ENCODE results near the gene ATP7B.
A peak's percentile ranks its signal among the peaks of the same experiment; 100 is the strongest.
"Not testable (repeated sequence)": the region's sequence is repeated elsewhere in the genome, so short reads cannot be mapped to it uniquely, and the experiment has no call there.

The ATP7B gene

DNA sequence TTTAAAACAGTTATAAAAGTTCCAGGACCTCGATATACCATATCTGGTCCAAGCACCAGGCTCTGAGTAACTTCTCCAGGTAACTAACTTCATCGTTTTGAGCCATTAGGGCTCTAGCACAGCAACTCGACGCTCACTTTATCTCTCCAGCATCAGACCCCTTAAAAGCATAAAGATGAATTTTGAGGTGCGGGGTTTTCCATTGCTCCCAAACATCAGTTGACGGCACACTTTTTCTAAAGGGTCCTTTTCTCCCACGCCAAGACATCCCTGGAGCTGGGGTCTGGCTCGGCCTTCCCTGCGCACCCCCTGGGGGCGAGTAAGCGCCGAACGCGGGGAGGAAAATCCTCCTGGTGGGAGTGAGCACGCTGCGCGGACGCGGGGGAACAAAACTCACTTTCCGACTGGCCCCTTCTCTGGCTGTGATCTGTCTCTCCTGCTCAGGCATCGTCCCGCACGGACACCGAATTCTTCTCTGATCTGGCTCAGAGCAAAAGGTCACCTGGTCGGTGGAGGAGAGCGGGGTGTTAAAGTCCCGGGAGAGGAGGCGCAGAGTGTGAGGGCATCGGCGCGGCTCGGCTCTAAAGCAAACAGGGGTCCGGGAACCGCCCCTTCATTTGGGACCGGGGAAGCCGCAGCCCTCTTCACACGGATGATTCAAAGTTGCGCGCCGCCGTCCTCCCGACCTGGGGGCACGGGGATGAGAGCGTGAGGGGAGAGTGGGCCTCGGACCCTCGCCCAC, at the start of gene ATP7B:
Gene ATP7B, minus strand, starts transcription at position 561 of the 742 bp plus-strand sequence. Its CDS starts 113 bp downstream, at position 448.
- Histone ChIP-seq H3K4me1 (ENCODE audit: control insufficient read depth, insufficient read depth, low read length) (0 out of 2 replicates have a peak, but pooled peaks cover 2% of the 10 kb centered on the region), H3K4me3 (ENCODE audit: low read length) (peak within 1 kb of the TSS; percentile 99), H3K27ac (ENCODE audit: low read length) (no peak within 1 kb of the TSS), H3K36me3 (ENCODE audit: control insufficient read depth, insufficient read depth, low read length) (no peaks in the 10 kb centered on the region), H3K9me3 (ENCODE audit: control insufficient read depth, insufficient read depth, low read length) (no peaks in the 10 kb centered on the region), H3K27me3 (ENCODE audit: control insufficient read depth, insufficient read depth, low read length) (peaks cover 7% of the 10 kb centered on the region)
- DNase-seq (ENCODE audit: low read depth, low spot score) = no peak
- no CpG with 5 or more reads among the region's 46 CpGs for WGBS (ENCODE audit: insufficient coverage, insufficient read length)

DNA sequence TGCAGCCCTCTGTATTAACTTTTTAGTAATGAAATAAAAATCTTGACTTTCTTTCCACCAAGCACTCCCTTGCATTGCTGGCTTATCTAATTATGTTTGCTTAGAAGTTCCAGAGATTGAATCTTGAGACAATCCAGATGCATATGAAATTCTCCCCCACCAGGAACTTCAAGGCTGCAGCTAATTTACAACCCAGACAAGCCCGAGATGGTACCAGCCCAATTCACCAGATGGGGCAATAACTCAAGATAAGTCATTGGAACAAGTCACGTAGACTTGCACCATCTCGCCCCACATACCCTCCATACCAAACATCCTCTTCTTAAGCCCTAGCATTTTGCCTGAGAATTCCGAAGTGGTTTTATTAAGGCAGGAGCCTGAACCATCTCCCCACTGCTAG, 42.2 kb upstream of the ATP7B start:
- H3K9me3 ChIP-seq (ENCODE audit: control insufficient read depth, insufficient read depth, low read length) = no peaks in the 10 kb centered on the region
- H3K4me1 ChIP-seq (ENCODE audit: control insufficient read depth, insufficient read depth, low read length) = no peaks in the 10 kb centered on the region
- H3K36me3 ChIP-seq (ENCODE audit: control insufficient read depth, insufficient read depth, low read length) = no peaks in the 10 kb centered on the region
- no peaks in the 10 kb centered on the region for H3K27me3 ChIP-seq (ENCODE audit: control insufficient read depth, insufficient read depth, low read length)
- no peak overlapping the region for H3K27ac ChIP-seq (ENCODE audit: low read length)
- DNase-seq (ENCODE audit: low read depth, low spot score) = no peak
- no CpG with 5 or more reads among the region's 4 CpGs for WGBS (ENCODE audit: insufficient coverage, insufficient read length)
- H3K4me3 ChIP-seq (ENCODE audit: low read length) = no peak overlapping the region

DNA sequence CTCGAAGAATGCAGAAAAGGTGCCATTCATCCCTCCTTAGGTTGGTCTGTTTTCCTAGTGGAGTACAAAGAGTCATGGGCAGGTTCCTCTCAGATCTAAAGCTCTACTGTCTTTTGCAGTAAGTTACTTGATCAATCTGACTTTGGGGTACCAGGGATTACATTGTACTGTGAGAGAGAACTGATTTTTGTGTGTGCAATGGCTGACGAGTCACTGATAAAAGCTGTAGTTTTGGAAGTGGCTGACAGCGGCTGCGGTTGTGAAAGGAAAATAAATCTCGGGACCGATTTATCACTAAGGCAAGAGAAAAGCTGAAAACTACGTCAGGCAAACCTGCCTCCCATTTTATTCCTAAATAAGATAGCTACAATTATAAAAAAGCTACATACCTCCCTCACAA, 40.1 kb upstream of the ATP7B start:
- Histone ChIP-seq H3K9me3 (ENCODE audit: control insufficient read depth, insufficient read depth, low read length) (no peaks in the 10 kb centered on the region), H3K27me3 (ENCODE audit: control insufficient read depth, insufficient read depth, low read length) (no peaks in the 10 kb centered on the region), H3K36me3 (ENCODE audit: control insufficient read depth, insufficient read depth, low read length) (no peaks in the 10 kb centered on the region), H3K4me3 (ENCODE audit: low read length) (no peak overlapping the region), H3K4me1 (ENCODE audit: control insufficient read depth, insufficient read depth, low read length) (no peaks in the 10 kb centered on the region), H3K27ac (ENCODE audit: low read length) (no peak overlapping the region)
- no peak for DNase-seq (ENCODE audit: low read depth, low spot score)
- WGBS (ENCODE audit: insufficient coverage, insufficient read length) = no CpG with 5 or more reads among the region's 7 CpGs

DNA sequence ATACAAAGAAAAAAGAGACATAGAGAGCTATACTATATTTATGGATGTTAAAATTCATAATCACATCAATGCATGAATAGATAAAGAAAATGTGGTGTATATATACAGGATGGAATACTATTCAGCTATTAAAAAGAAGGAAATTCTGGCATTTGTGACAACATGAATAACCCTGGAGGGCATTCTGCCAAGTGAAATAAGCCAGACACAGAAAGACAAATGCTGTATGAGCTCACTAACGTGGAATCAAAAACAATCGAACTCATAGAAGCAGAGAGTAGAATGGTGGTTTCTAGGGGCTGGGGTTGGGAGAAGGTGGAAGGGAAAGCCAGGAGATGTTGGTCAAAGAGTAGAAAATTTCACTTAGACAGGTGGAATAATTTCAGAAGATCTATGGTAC, 37.3 kb upstream of the ATP7B start:
- Histone ChIP-seq H3K36me3 (ENCODE audit: control insufficient read depth, insufficient read depth, low read length) (no peaks in the 10 kb centered on the region), H3K4me3 (ENCODE audit: low read length) (no peak overlapping the region), H3K9me3 (ENCODE audit: control insufficient read depth, insufficient read depth, low read length) (no peaks in the 10 kb centered on the region), H3K27me3 (ENCODE audit: control insufficient read depth, insufficient read depth, low read length) (no peaks in the 10 kb centered on the region), H3K27ac (ENCODE audit: low read length) (no peak overlapping the region), H3K4me1 (ENCODE audit: control insufficient read depth, insufficient read depth, low read length) (no peaks in the 10 kb centered on the region)
- no peak for DNase-seq (ENCODE audit: low read depth, low spot score)
- no CpG with 5 or more reads among the region's 2 CpGs for WGBS (ENCODE audit: insufficient coverage, insufficient read length)

DNA sequence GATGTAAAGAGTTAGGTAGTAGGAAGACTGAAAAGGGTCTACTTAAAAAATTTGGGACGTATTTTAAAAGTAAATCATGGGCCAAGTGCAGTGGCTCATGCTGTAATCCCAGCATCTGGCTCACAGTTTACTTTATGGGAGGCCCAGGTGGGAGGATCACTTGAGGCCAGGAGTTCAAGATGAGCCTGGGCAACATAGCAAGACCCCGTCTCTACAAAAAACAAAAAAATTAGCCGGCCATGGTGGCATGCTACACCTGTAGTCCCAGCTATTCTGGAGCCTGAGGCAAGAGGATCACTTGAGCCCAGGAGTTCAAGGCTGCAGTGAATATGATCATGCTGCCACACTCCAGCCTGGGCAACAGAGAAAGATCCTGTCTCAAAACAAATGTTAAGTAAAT, 36.2 kb upstream of the ATP7B start:
- Histone ChIP-seq H3K4me3 (ENCODE audit: low read length) (no peak overlapping the region), H3K36me3 (ENCODE audit: control insufficient read depth, insufficient read depth, low read length) (no peaks in the 10 kb centered on the region), H3K4me1 (ENCODE audit: control insufficient read depth, insufficient read depth, low read length) (no peaks in the 10 kb centered on the region), H3K27me3 (ENCODE audit: control insufficient read depth, insufficient read depth, low read length) (no peaks in the 10 kb centered on the region), H3K27ac (ENCODE audit: low read length) (no peak overlapping the region), H3K9me3 (ENCODE audit: control insufficient read depth, insufficient read depth, low read length) (no peaks in the 10 kb centered on the region)
- DNase-seq (ENCODE audit: low read depth, low spot score) = no peak
- WGBS (ENCODE audit: insufficient coverage, insufficient read length) = no CpG with 5 or more reads among the region's 3 CpGs

DNA sequence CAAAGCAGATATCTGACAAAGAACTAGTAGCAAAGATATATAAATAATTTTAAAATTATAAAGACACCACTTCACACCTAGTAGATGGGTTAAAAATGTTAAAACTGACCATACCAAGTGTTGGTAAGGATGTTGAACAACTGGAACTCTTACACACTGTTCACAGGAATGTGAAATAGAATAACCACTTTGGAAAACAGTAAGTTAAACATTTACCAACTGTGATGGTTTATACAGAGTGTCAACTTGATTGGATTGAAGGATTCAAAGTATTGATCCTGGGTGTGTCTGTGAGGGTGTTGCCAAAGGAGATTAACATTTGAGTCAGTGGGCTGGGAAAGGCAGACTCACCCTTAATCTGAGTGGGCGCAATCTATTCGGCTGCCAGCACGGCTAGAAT, 32.4 kb upstream of the ATP7B start:
- Histone ChIP-seq H3K4me3 (ENCODE audit: low read length) (no peak overlapping the region), H3K4me1 (ENCODE audit: control insufficient read depth, insufficient read depth, low read length) (no peaks in the 10 kb centered on the region), H3K36me3 (ENCODE audit: control insufficient read depth, insufficient read depth, low read length) (no peaks in the 10 kb centered on the region), H3K27me3 (ENCODE audit: control insufficient read depth, insufficient read depth, low read length) (no peaks in the 10 kb centered on the region), H3K9me3 (ENCODE audit: control insufficient read depth, insufficient read depth, low read length) (no peaks in the 10 kb centered on the region), H3K27ac (ENCODE audit: low read length) (no peak overlapping the region)
- no peak for DNase-seq (ENCODE audit: low read depth, low spot score)
- WGBS (ENCODE audit: insufficient coverage, insufficient read length) = no CpG with 5 or more reads among the region's 3 CpGs

DNA sequence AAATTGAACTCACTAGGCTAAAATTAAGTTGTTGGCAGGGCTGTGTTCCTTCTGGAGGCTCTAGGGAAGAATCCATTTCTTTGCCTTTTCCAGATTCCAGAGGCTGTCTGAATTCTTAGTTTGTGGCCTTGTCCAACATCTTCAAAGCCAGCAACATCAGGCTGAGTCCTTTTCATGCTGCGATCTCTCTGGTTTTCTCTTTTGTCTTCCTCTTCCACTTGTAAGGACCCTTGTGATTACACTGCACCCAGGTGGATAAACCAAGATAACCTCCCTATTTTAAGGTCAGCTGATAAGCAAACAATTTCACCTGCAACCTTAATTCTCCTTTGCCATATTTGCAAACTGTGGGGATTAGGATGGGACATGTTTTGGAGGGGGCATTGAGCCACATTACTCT, 24.8 kb upstream of the ATP7B start:
- no CpG with 5 or more reads among the region's 1 CpG for WGBS (ENCODE audit: insufficient coverage, insufficient read length)
- H3K9me3 ChIP-seq (ENCODE audit: control insufficient read depth, insufficient read depth, low read length) = no peaks in the 10 kb centered on the region
- no peak overlapping the region for H3K27ac ChIP-seq (ENCODE audit: low read length)
- no peaks in the 10 kb centered on the region for H3K27me3 ChIP-seq (ENCODE audit: control insufficient read depth, insufficient read depth, low read length)
- H3K4me3 ChIP-seq (ENCODE audit: low read length) = no peak overlapping the region
- no peaks in the 10 kb centered on the region for H3K36me3 ChIP-seq (ENCODE audit: control insufficient read depth, insufficient read depth, low read length)
- H3K4me1 ChIP-seq (ENCODE audit: control insufficient read depth, insufficient read depth, low read length) = no peaks in the 10 kb centered on the region
- no peak for DNase-seq (ENCODE audit: low read depth, low spot score)

DNA sequence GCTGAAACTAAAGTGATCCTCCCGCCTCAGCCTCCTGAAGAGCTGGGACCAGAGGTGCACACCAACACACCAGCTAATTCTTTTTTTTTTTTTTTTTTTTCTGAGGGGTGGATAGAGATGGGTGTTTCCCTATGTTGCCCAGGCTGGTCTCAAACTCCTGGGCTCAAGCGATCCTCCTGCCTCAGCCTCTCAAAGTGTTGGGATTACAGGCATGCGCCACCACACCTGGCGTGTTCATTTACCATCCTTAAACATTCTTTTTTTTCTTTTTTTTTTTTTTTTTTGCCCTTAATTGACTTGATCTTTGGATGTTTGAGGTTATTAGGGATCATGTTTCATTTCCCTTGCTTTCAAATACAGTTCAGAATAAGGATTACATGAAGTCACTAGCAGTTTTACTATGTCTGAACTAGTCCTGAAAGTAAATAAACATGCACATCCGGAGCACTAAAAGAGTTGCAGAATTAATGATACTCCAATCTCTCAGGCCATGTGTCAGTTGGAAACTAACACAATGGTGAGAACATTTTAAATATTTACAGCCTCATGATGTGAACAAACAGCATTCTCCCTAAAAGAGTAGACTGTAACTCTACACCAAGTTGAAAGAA, 23.5 kb upstream of the ATP7B start:
- WGBS (ENCODE audit: insufficient coverage, insufficient read length) = no CpG with 5 or more reads among the region's 5 CpGs
- Histone ChIP-seq H3K9me3 (ENCODE audit: control insufficient read depth, insufficient read depth, low read length) (no peaks in the 10 kb centered on the region), H3K4me1 (ENCODE audit: control insufficient read depth, insufficient read depth, low read length) (no peaks in the 10 kb centered on the region), H3K27me3 (ENCODE audit: control insufficient read depth, insufficient read depth, low read length) (no peaks in the 10 kb centered on the region), H3K4me3 (ENCODE audit: low read length) (no peak overlapping the region), H3K27ac (ENCODE audit: low read length) (no peak overlapping the region), H3K36me3 (ENCODE audit: control insufficient read depth, insufficient read depth, low read length) (no peaks in the 10 kb centered on the region)
- no peak for DNase-seq (ENCODE audit: low read depth, low spot score)

DNA sequence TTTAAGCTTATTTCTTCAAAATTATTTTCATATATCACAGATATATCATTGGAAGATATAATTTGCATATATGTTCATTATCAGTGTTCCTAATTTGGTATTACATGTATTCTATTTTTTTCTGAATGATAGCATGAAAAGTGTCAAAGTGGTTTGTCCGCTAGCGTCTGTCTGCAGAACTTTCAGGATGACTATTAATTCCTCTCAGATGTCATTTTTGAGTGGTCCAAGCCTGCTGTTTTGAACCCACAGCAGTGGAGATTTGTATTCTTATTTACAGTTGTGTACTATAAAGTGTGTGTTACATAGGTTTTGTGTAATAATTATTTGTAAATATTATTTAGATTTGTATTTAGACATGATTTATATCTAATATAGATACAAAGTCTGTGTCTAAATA, 21.8 kb upstream of the ATP7B start:
- Histone ChIP-seq H3K27ac (ENCODE audit: low read length) (no peak overlapping the region), H3K27me3 (ENCODE audit: control insufficient read depth, insufficient read depth, low read length) (no peaks in the 10 kb centered on the region), H3K4me1 (ENCODE audit: control insufficient read depth, insufficient read depth, low read length) (no peaks in the 10 kb centered on the region), H3K9me3 (ENCODE audit: control insufficient read depth, insufficient read depth, low read length) (no peaks in the 10 kb centered on the region), H3K4me3 (ENCODE audit: low read length) (no peak overlapping the region), H3K36me3 (ENCODE audit: control insufficient read depth, insufficient read depth, low read length) (no peaks in the 10 kb centered on the region; the same call in 1 of the 2 replicates)
- DNase-seq (ENCODE audit: low read depth, low spot score) = no peak
- WGBS (ENCODE audit: insufficient coverage, insufficient read length) = no CpG with 5 or more reads among the region's 2 CpGs

DNA sequence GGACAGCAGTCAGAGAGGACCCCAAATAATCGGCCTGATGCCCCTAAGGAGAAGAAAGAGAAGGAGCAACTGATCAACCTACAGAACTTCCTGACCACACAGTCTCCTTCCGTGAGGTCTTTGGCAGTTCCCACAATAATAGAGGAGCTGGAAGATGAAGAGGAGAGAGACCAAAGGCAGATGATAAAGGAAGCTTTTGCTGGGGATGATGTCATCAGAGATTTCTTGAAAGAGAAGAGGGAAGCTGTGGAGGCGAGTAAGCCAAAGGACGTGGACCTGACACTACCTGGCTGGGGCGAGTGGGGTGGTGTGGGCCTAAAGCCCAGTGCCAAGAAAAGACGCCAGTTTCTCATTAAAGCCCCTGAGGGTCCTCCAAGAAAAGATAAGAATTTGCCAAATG, 19.2 kb upstream of the ATP7B start:
- WGBS (ENCODE audit: insufficient coverage, insufficient read length) = no CpG with 5 or more reads among the region's 6 CpGs
- not testable (repeated sequence) for H3K4me1 ChIP-seq (ENCODE audit: control insufficient read depth, insufficient read depth, low read length); H3K27ac ChIP-seq (ENCODE audit: low read length); DNase-seq (ENCODE audit: low read depth, low spot score); H3K4me3 ChIP-seq (ENCODE audit: low read length); H3K9me3 ChIP-seq (ENCODE audit: control insufficient read depth, insufficient read depth, low read length); H3K36me3 ChIP-seq (ENCODE audit: control insufficient read depth, insufficient read depth, low read length); H3K27me3 ChIP-seq (ENCODE audit: control insufficient read depth, insufficient read depth, low read length)

DNA sequence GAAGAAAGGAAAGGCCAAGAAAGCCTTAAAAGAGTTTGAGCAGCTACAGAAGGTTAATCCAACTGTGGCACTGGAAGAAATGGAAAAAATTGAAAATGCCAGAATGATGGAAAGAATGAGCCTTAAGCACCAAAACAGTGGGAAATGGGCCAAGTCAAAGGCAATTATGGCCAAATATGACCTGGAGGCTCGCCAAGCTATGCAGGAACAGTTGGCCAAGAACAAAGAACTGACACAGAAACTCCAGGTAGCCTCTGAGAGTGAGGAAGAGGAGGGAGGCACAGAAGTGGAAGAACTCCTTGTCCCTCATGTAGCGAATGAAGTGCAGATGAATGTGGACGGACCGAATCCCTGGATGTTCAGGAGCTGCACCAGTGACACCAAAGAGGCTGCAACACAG, 18.3 kb upstream of the ATP7B start:
- Histone ChIP-seq H3K27ac (ENCODE audit: low read length) (no peak overlapping the region), H3K36me3 (ENCODE audit: control insufficient read depth, insufficient read depth, low read length) (no peaks in the 10 kb centered on the region; the same call in 1 of the 2 replicates), H3K4me3 (ENCODE audit: low read length) (no peak overlapping the region), H3K4me1 (ENCODE audit: control insufficient read depth, insufficient read depth, low read length) (no peaks in the 10 kb centered on the region), H3K9me3 (ENCODE audit: control insufficient read depth, insufficient read depth, low read length) (no peaks in the 10 kb centered on the region), H3K27me3 (ENCODE audit: control insufficient read depth, insufficient read depth, low read length) (no peaks in the 10 kb centered on the region)
- WGBS (ENCODE audit: insufficient coverage, insufficient read length) = no CpG with 5 or more reads among the region's 4 CpGs
- no peak for DNase-seq (ENCODE audit: low read depth, low spot score)
